Measurements from ENCODE around the gene PLEKHB2. TPM values are rescaled to one million over a fixed set of nuclear protein-coding genes. Genes with fewer than 3 reads are reported as not detected.

Gene PLEKHB2
- total RNA-seq, 1 donor from 2014 or later = 38.8 TPM

- H3K4me1 Mint-ChIP-seq (ENCODE audit: low read depth) = peaks cover 9% of the 10 kb centered on the region
- peak; percentile 80 for DNase-seq (ENCODE audit: low spot score, unreplicated experiment)
- H3K9me3 Mint-ChIP-seq (ENCODE audit: low read depth) = no peaks in the 10 kb centered on the region
- peak within 1 kb of the TSS; percentile 91 for H3K4me3 Mint-ChIP-seq (ENCODE audit: low read depth)
- no peak for TF ChIP-seq CTCF (IDR thresholded peaks at IDR 0.05; ENCODE audit: unreplicated experiment)
- H3K27me3 Mint-ChIP-seq = no peaks in the 10 kb centered on the region
- peak within 1 kb of the TSS; percentile 99 for H3K27ac Mint-ChIP-seq
- peaks cover 7% of the 10 kb centered on the region for H3K36me3 Mint-ChIP-seq (ENCODE audit: insufficient read depth)
These were observed 12.0 kb upstream of the PLEKHB2 start, which contains the start of gene FAM168B for GRCh38 chr2:131093006-131093695. TSS of gene FAM168B (minus strand) at chr2:131093460. CDS start at chr2:131082646, 10,814 bp downstream.

- Mint-ChIP-seq H3K4me3 (ENCODE audit: low read depth) (peak overlapping the region; percentile 91), H3K4me1 (ENCODE audit: low read depth) (peaks cover 9% of the 10 kb centered on the region), H3K9me3 (ENCODE audit: low read depth) (no peaks in the 10 kb centered on the region), H3K27ac (peak overlapping the region; percentile 99), H3K36me3 (ENCODE audit: insufficient read depth) (peaks cover 5% of the 10 kb centered on the region), H3K27me3 (no peaks in the 10 kb centered on the region)
- no peak for DNase-seq (ENCODE audit: low spot score, unreplicated experiment)
- TF ChIP-seq CTCF (IDR thresholded peaks at IDR 0.05; ENCODE audit: unreplicated experiment) = no peak
These were observed 11.3 kb upstream of the PLEKHB2 start for GRCh38 chr2:131093696-131094462.

- peaks cover 9% of the 10 kb centered on the region for H3K4me1 Mint-ChIP-seq (ENCODE audit: low read depth)
- H3K36me3 Mint-ChIP-seq (ENCODE audit: insufficient read depth) = peaks cover 5% of the 10 kb centered on the region
- DNase-seq (ENCODE audit: low spot score, unreplicated experiment) = no peak
- H3K4me3 Mint-ChIP-seq (ENCODE audit: low read depth) = peak overlapping the region; percentile 91
- H3K9me3 Mint-ChIP-seq (ENCODE audit: low read depth) = no peaks in the 10 kb centered on the region
- TF ChIP-seq CTCF (IDR thresholded peaks at IDR 0.05; ENCODE audit: unreplicated experiment) = no peak
- H3K27me3 Mint-ChIP-seq = no peaks in the 10 kb centered on the region
- H3K27ac Mint-ChIP-seq = peak overlapping the region; percentile 99
These were observed 10.5 kb upstream of the PLEKHB2 start for GRCh38 chr2:131094463-131095281.

- Mint-ChIP-seq H3K27me3 (no peaks in the 10 kb centered on the region), H3K9me3 (ENCODE audit: low read depth) (no peaks in the 10 kb centered on the region), H3K27ac (no peak overlapping the region), H3K4me1 (ENCODE audit: low read depth) (peaks cover 17% of the 10 kb centered on the region), H3K4me3 (ENCODE audit: low read depth) (no peak overlapping the region), H3K36me3 (ENCODE audit: insufficient read depth) (no peaks in the 10 kb centered on the region)
- DNase-seq (ENCODE audit: low spot score, unreplicated experiment) = no peak
- no peak for TF ChIP-seq CTCF (IDR thresholded peaks at IDR 0.05; ENCODE audit: unreplicated experiment)
These were observed 2.0 kb upstream of the PLEKHB2 start for GRCh38 chr2:131103165-131103564.
